Measurements from ENCODE around the gene CNNM4.
"Not testable (repeated sequence)": the region's sequence is repeated elsewhere in the genome, so short reads cannot be mapped to it uniquely, and the experiment has no call there.

CNNM4 gene

GRCh38 chr2:96795076-96795475 is 34.4 kb downstream of the CNNM4 start:
- no peak for DNase-seq

DNA sequence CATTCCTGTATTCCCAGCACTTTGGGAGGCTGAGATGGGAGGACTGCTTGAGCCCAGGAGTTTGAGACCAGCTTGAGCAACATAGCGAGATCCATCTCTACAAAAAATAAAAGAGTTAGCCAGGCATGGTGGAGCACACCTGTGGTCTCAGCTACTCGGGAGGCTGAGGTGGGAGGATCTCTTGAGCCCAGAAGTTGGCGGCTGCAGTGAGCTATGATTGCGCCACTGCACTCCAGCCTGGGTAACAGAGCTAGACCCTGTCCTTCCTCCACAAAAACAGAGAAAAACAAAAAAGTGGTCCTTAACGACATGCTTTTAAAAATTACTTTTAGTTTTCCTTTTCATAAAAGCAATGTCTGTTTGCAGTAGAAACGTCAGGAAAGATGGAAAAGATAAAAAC is 35.8 kb downstream of the CNNM4 start:
- DNase-seq: not testable (repeated sequence)

DNA sequence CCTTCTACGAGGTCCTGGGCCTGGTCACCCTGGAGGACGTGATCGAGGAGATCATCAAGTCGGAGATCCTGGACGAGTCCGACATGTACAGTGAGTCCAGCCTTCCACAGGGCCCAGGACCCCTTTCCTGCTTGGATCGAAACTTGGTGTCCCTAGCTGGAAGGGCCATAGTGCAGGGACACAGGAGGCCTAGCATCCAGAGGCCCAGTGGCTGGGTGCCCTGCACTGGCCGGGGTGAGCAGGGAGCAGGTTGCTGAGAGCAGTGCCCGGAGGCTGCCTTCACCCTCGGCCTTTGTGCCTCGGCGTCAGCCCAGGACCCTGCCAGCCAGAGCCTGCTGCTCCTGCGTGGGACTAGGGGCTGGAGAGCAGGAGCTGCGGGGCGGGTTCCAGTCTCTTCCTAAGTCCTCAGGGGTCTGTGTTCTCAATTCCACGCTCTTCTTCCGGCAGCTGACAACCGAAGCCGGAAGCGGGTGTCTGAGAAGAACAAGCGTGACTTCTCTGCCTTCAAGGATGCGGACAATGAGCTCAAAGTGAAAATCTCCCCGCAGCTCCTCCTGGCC is 36.4 kb downstream of the CNNM4 start:
- DNase-seq: no peak

- no peak for DNase-seq
Observed at GRCh38 chr2:96798733-96799622, 38.3 kb downstream of the CNNM4 start.

- DNase-seq: no peak
Observed at GRCh38 chr2:96799623-96799935, 38.9 kb downstream of the CNNM4 start.

- DNase-seq: no peak
Observed at GRCh38 chr2:96800061-96801004, 39.6 kb downstream of the CNNM4 start.

- DNase-seq: peak; percentile 28 to 51
Observed at GRCh38 chr2:96801005-96801785, 40.5 kb downstream of the CNNM4 start.

GRCh38 chr2:96801786-96802595 is 41.3 kb downstream of the CNNM4 start:
- peak; percentile 89 to 95 for DNase-seq

- DNase-seq: no peak
Observed at GRCh38 chr2:96802721-96803120, 42.0 kb downstream of the CNNM4 start.

DNA sequence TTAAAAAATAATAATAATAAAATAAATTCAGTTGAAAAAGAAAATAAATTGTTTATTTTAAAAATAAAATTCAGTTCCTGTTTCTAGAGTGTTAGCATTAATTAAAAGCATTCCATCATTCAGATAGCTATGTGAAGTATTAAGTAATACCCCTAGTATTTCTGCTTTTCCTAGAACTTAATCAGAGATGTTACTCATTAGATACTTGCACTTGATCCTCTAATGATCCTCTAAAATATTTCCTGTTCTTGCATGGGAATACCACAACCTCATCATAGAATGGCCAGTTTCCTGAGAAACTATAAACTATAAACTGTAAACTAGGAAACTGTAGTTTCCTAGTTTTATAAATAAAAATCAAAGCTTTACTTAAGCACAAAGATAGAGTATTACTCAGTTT is 44.3 kb downstream of the CNNM4 start:
- DNase-seq: peak in 1 of 2 donors; percentile 55

DNA sequence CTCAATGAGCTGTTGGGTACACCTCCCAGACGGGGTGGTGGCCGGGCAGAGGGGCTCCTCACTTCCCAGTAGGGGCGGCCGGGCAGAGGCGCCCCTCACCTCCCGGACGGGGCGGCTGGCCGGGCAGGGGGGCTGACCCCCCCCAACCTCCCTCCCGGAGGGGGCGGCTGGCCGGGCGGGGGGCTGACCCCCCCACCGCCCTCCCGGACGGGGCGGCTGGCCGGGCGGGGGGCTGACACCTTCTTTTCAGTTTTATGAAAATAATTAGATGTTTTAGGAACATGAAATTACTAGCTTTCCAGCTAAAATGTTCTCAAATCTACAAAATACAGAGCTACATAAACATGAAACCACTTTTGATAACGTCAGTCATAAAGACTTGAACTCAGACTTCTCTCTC is 45.2 kb downstream of the CNNM4 start:
- not testable (repeated sequence) for DNase-seq

DNA sequence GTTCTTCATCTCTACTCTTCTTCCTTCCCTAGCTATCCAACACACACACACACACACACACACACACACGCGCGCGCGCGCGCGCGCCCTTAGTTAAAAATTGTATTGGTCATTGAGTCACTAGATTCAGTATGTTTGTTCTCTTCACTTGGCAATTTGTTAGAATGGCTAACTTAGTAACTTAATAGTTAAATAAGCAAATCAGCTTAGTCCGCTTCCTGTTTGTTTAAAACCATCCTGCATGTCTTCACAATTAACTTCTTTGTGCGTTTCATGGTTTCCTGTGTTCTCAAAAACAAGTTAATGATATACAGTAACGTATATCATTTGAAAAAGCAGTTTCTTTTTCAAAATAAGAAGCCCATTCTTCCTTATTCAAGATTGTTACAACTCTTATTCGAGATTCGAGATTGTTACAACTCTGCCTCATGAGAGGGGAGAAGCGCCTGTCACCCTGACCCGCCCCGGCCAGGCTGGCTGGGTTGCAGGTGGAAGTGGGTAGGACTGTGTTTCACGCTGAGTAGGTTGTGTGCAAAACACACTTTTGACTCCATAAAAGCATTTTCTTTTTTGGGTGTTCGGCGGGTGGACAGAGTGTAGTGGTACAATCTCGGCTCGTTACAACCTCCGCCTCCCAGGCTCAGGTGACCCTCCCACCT is 45.9 kb downstream of the CNNM4 start:
- no peak for DNase-seq

DNA sequence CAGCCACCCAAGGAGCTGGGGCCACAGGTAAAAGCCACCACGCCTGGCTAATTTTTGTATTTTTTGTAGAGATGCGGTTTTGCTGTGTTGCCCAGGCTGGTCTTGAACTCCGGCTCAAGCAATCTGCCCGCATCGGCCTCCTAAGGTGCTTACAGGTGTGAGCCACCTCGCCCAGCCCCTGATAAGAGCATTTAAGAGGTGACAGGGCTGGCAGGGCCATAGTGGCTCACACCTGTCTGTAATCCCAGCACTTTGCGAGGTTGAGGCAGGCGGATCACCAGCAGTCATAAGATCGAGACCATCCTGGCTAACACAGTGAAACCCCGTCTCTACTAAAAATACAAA is 46.4 kb downstream of the CNNM4 start:
- DNase-seq: no peak

DNA sequence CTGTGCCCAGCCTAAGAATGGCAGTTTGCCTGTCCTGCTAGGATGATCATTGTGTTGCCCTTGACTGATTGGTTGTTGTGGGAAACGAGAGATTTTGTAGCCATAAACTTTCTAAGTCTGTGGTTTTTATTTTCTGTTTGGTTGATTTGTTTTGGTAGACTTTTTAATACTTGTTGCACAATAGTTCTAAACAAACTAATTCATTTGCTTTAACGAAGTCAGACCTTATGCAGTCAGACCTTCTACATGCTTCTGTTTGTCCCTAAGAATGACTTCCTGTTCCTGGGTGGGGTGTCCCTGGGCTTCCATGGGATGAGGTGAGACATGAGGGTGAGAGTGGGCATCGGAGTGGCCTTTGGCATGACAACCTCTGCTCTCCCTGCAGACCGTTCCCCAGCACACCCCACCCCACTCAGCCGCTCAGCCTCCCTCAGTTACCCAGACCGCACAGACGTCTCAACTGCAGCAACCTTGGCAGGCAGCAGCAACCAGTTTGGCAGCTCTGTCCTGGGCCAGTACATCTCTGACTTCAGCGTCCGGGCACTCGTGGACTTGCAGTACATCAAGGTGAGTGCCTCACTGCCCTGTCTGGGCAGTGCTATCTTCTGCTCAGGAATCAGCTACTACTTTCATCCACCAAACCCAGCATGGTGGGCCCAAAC is 47.6 kb downstream of the CNNM4 start:
- DNase-seq: no peak

- DNase-seq: no peak
Observed at GRCh38 chr2:96809216-96809882, 48.6 kb downstream of the CNNM4 start.

DNA sequence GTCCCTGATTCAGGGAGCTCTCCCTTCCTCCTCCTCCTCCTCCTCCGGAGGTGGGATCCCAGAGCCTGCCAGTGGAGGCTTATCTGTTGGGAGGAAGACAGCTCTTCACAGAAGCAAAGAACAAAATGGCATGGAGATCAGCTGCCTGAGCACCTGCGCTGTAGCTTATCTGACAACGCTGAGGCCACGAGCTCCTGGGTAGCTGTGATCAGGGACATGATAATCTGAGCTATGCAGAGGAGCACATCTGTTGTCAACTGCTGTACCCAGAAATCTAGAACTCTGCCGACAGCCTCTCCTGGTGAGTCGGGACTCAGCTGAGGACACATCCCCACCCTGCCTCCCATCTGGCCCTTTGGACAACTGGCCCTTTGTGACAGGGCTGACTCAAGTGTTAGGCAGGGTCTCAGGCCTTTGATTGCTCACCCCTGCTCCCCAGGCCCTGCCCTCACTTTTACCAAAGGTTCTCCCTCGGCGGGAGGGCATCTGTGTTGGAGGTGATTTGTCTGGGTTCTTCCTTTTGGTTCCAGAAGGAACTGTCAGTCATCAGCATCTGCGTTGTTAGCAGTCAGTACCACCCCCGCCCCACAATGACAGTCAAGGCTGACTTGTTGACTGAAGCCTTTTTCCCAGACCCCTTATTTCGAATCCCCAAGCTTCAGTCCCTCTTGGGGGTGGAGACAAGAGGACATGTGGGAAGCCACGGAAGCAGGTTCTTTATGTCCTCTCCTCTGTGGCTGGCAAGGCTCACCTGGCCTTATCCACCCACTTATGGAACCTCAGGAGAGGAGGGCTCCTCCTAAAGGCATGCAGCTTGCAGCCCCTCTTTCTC is 49.5 kb downstream of the CNNM4 start:
- DNase-seq: no peak

DNA sequence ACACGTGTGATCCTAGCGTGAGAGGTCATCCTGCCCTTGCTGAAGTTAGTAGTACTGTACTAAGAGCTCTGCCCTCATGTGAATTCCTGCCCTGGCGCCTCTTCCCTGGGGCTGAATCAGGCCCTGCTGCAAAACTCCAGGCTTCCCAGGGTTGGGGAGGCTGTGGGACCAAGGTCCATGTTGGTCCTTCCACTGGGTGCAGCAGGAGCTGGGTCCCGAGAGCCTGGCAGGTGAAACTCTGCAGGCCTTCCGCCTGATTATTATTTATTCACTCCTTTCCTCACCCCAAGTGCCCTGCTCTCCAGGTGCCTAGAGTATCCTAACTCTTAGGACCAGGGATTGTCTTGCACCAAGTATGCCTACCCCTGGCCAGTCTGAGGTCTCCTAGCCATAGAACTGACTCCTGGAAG is 50.1 kb downstream of the CNNM4 start:
- no peak for DNase-seq

GRCh38 chr2:96811917-96812316 is 51.2 kb downstream of the CNNM4 start:
- no peak for DNase-seq

- DNase-seq: no peak
Observed at GRCh38 chr2:96813656-96814055, 53.0 kb downstream of the CNNM4 start.

Measured in inflammatory macrophage (primary cell).